Thyroid gland (tissue), 4 donors: Measurements from ENCODE around the gene RIPOR3.

ENCODE experiments used
- CTCF ChIP-seq, 6 experiments: fragments of 200-600 bp in 3 of 6; fragments of 450-650 bp in 3 of 6; sonication (generic) in 3 of 6; IDR thresholded peaks; one replicate each; pipeline ENCODE4 v1.5.1; 2016 to 2019; ENCODE audit warnings: antibody characterized with exemption in 6 of 6, mild to moderate bottlenecking in 2 of 6, inconsistent platforms in 1 of 6, moderate library complexity in 1 of 6
- POLR2A ChIP-seq, 2 donors: fragments of 450-650 bp; IDR thresholded peaks; one replicate each; pipeline ENCODE4 v1.6.1; 2017; ENCODE audit warnings: antibody characterized with exemption in 2 of 2, mild to moderate bottlenecking in 2 of 2, moderate library complexity in 1 of 2

DNA sequence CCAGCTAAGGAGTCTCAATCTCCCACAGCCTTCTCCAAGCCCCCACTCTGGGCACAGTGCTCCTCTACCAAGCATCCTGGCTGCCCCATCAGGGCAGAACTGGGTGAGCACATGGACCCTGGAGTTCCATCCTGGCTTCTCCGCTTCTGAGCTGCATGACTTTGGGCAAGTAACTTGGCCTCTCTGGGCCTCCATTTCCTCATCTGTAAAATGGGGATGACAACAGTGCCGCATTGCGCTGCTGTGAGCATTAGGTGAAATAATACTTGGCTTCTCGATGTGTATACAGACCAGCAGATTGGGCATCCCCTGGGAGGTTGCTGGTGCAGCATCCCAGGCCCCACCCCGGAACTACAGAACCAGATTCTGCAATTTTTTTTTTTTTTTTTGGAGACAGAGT is 8.3 kb upstream of the RIPOR3 start:
- no peak for TF ChIP-seq CTCF (IDR thresholded peaks at IDR 0.05)
- no peak for TF ChIP-seq POLR2A (IDR thresholded peaks at IDR 0.05)
